Raji (cell line): ENCODE data around the gene WNT6.

Experiments used
- POLR2A ChIP-seq: IDR thresholded peaks from 2 replicates; pipeline ENCODE4 v1.6.1; 2011; ENCODE audit warnings: low read depth, low read length, control low read depth; ENCODE audit not compliant: insufficient read depth

The WNT6 gene

GRCh38 chr2:218823196-218823855 is 36.3 kb upstream of the WNT6 start:
- TF ChIP-seq POLR2A, result no peak

- no peak for TF ChIP-seq POLR2A
Observed at GRCh38 chr2:218824004-218824403, 35.6 kb upstream of the WNT6 start.

- TF ChIP-seq POLR2A, result no peak
Observed at GRCh38 chr2:218826791-218827190, 32.8 kb upstream of the WNT6 start.

GRCh38 chr2:218827701-218828476 is 31.7 kb upstream of the WNT6 start:
- TF ChIP-seq POLR2A, result no peak

- no peak for TF ChIP-seq POLR2A
Observed at GRCh38 chr2:218828477-218828778, 31.2 kb upstream of the WNT6 start.

GRCh38 chr2:218829868-218830451 is 29.6 kb upstream of the WNT6 start:
- TF ChIP-seq POLR2A, result no peak

- no peak for TF ChIP-seq POLR2A
Observed at GRCh38 chr2:218830526-218831306, 28.9 kb upstream of the WNT6 start.

GRCh38 chr2:218831378-218831990 is 28.1 kb upstream of the WNT6 start, which contains the start of gene PRKAG3:
Gene PRKAG3, minus strand, starts transcription at chr2:218831803.
- no peak for TF ChIP-seq POLR2A

GRCh38 chr2:218832081-218832480 is 27.5 kb upstream of the WNT6 start:
- TF ChIP-seq POLR2A, result no peak

GRCh38 chr2:218832520-218832919 is 27.1 kb upstream of the WNT6 start:
- TF ChIP-seq POLR2A, result no peak

GRCh38 chr2:218833023-218833609 is 26.5 kb upstream of the WNT6 start:
- TF ChIP-seq POLR2A, result no peak

GRCh38 chr2:218834685-218835084 is 24.9 kb upstream of the WNT6 start:
- TF ChIP-seq POLR2A, result no peak

- no peak for TF ChIP-seq POLR2A
Observed at GRCh38 chr2:218837495-218837894, 22.1 kb upstream of the WNT6 start.

- TF ChIP-seq POLR2A, result no peak
Observed at GRCh38 chr2:218839430-218839829, 20.2 kb upstream of the WNT6 start.

GRCh38 chr2:218839888-218840287 is 19.7 kb upstream of the WNT6 start:
- TF ChIP-seq POLR2A, result no peak
